ENCODE measurements around the gene ACO1.
"Not testable (repeated sequence)": the region's sequence is repeated elsewhere in the genome, so short reads cannot be mapped to it uniquely, and the experiment has no call there.

ACO1 gene

DNA sequence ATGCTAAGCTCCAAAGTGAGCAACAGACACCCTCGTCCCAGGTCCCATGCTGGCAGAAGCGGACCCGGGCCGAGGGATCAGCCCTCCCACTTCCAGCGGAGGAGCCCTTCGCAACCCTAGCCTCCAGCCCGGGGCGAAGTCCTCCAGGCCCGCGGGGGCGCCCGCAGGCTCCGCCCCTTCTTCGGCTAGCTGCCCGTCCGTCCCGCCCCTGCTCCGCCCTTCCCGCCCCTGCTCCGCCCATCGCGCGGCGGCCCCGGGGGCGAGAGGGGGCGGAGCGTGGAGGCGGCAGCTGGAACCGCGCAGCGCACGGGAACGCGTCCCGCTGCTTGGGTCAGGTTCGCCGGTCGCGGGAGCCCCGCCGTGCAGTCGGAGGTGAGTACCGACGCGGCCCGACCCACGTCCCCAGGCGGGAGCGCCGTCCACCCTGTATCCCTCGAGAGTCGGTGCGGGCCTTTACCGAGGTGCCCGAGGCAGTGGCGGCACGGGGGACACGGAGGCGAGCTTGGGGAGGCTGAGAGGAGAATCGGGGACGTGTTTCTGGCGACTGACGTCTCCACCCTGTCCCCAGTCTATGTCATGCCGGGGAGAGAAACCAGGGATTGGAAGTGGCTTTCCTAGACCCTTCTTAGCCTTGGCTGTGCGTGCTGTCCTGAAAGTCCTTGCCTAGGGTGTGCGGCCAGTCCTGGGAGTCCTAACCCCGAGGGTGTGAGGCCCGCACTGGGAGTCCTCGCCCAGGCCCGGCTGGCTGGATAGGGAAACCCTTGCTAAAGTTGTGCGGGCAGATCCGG is at the start of gene ACO1:
ACO1 (plus strand) TSS at position 280 of the 788 bp plus-strand sequence. CDS start 20,864 bp downstream, outside the sequence.
- DNase-seq = peak; percentile 88 to 89

DNA sequence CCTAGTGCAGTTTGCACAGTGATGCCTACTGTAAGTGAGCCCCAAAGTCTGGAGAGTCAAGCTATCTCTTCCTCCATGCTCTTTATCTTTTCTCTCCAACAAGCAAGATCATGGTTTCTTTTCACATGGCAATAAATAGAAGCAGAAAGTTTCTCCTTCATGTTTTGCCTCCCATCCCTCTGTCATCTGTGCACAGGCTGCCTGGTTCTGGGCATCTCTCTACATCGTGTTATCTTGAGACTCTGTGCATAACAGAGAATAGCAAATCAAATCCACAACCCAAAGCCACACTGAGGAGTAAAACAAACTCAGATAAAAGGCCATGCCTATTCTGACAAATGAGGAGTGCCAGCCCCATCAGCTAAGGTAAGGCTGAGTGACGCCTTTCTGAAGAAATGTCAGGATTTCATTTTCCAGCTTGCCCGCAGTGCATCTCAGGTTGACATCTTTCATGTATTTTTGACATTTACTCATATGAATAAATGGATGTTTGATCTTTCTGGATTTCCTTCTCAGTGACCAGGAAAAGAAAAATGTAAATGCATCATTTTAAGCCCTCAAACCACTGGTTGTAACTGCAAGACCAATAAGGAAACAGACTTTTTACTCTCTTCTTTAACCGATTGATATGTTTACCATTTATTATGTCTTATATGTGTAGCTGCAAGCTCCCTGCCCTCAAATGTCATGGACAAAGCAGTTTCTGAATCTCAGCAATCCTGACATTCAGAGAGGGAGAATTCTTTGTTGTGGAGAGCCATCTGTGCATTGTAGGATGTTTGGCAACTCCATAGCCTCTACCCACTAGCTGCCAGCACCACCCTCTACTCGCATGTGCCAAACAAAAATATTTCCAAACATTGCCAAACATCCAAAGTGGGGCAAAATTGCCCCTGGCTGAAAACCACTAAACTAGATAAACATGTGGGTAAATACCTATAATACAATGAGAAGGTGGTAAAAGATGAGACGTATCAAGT is 49.2 kb upstream of the ACO1 start:
- no peak for DNase-seq

DNA sequence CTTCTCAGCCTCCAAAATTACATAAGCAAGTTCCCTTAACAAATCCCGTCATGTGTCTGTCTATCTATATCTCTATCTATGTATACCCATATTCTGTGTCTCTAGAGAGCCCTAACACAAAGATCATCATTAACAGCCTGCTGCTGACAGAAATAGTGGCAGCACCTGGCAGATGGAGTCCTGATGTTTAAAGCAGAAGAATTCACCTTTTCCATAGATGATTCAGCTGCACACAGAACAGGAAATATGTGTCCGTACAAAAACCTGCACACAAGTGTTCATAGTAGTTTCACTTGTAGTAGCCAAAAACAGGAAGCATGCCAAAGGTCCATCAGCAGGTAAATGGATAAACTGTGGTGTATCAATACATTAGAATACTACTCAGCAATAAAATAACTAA is 45.0 kb upstream of the ACO1 start:
- no peak for DNase-seq

DNA sequence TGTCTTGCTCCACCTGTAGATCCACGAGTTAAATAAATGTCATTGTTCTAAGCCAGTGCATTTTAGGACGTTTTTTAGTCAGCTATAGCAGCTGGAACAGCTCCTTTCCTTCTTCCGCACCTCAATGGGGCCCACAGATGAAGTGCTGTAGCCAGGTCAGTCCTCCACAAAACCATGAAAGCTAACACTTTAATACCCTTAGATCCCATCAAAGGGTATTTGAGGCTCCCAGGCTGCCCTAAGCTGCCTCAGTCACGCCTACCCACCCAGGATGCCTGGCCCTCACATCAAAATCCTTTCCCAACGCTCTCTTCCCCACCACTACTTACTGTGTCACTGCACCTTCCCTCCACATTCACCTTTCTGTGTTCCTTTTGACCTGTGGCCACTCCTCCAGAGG is 44.1 kb upstream of the ACO1 start:
- DNase-seq = no peak

DNA sequence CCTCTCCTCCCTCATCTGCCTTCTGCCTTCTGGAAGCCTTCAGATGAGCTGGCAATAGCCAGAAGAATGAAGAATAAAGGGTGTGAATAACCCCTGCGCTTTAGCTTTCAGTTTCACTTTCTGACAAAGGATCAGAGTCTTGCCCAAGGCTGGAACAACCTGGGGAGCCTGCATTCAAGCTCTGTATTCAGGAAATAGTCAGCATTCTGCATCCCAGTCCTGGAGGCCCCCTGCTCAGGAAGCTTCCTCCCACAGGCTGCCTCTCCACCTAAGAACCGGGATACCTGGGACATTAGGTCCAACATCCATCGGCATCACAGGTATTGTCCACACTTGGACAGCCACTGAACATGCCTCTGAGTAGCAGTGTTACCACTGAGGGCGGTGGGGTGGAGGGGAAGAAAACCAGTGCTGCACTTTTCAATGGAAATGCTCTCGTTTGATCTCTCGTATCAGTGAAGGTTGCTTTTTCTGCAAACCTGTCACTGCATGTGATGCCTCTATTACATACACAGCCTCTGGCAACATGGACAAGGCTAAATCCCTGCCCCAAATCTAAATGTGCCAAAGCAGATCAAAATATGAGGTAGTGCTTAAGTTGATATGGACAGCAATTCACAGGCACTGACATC is 39.8 kb upstream of the ACO1 start:
- no peak for DNase-seq

DNA sequence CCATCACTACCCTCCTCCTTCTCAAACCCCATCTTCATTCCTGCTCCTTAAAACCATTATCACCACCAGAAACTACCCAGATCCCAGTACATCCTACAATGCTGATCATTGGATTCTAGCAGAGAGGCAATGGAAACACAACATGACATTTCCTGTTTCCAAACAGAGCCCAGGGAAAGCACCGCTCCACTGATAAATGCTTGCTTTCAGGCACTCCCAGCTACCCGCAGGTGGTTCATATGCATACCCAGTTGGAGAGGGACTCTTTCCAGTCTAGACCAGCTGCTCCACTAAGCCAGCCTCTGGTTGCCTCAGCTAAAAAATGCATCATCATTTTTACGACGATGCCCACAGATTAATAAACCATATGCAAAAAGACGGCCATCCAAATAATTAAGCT is 39.2 kb upstream of the ACO1 start:
- DNase-seq = no peak

DNA sequence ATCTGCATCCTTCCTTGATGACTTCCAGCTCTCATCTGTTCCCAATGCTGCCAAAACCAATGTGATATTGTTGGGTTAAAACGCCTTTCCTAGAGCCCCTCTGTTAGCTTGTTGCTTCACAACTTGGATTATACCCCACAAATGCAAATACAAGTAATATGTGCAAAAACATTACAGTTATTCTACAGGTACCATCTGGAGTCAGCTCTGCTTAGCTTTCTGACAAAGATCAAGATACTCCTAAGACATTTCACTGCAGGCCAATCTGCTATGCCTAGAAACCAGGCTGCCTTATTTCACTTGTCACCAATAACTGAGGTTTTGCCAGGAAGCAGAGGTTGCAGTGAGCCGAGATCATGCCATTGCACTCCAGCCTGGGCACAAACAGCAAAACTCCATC is 36.9 kb upstream of the ACO1 start:
- DNase-seq = no peak

DNA sequence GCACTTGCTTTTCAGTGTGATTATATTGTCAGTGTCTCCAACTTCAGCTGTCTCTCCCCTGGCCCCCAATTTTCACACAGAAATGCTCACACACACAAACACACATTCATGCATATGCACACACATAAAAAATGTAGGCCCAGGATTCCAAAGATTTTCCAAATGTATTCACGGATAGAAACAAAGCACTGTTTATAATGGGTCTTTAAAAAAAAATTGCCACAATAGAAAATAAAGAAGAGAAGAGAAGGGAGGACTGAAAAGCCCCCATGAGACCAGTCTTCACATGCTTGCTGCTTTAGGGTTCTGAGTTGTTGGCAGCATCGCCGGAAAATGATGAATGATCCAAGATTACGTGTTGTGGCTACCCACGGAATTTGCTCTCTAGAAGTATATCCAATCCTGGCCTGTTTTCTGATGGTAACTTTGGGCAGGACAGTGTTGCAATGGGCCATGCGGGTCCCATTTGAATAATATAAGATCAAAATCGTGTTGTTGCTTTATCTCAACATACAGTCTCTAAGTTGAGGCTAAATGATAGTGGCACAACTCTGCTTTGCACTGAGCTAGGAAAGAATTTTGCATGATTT is 36.2 kb upstream of the ACO1 start:
- DNase-seq = no peak

DNA sequence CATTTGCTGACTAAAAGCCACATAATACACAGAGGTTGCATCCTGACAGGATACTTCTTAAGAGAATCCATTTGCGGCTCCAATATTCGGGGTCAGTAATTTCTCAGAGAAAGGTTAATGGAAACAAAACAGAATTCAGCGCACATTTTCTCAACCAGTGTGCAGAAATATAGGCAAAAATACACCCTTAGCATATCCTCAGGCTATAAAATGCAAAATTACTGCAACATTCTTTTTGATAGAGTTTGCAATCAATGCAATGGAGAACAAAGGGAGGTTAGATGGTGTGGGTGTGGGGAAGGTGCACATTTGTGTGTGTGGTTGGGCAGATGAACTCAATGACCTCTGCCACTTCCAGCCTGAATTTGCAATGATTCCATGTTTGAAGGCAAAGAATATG is 35.4 kb upstream of the ACO1 start:
- no peak for DNase-seq

DNA sequence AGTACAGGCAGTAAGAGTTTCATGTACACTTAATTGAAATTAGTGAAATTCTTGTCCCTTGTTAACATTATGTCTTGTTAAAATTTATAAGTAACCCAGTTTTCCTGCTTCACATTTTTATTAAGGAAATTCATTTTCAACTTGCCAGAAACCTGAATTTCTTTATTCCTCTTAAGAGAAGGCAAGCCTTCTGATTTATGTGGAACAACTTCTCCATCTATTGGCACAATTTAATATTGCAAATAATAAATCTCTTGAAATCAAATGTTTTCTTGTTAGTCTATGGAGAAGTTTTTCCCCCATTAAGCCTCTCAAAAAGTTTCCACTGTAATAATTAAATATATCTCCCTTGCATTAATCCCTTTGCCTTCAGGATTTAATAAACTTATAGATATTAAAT is 33.8 kb upstream of the ACO1 start:
- peak; percentile 28 to 72 for DNase-seq

DNA sequence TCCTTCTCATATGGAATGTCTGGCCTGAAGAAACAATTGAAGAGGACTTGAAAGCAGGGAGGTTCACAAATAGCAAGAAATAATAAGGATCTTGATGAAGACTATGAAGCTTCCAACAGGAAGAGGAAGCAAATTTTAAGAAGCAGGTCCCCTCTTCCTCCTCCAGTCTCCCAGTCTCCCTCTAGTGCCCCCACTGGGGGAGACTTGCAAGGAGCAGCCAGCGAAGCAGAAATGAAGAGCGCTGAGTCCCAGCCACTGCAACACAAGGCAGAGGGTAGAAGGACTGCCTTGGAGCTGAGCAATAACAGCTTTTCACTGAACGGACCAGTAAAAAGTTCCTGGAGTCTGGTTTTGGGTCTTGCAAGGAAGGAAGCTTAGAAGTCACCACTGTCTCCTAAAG is 32.6 kb upstream of the ACO1 start:
- DNase-seq = no peak

DNA sequence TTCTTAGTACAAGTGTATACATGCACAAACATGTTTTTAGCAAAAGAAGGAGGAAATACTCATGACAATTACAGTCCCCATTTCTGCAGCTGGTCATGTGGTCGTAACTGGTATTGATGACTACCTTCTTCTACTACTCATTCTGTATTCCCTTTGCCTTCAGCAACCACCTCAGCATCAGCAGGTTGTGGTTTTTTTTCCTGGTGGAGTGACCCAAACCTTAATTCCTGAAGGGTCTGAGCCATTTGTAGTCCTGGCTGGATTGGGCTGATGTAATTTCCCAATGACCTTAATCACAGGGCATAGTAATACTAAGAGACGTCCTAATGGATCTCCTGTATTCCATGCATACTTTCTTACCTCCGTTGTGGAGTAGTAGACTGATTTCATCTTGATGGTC is 31.0 kb upstream of the ACO1 start:
- not testable (repeated sequence) for DNase-seq

DNA sequence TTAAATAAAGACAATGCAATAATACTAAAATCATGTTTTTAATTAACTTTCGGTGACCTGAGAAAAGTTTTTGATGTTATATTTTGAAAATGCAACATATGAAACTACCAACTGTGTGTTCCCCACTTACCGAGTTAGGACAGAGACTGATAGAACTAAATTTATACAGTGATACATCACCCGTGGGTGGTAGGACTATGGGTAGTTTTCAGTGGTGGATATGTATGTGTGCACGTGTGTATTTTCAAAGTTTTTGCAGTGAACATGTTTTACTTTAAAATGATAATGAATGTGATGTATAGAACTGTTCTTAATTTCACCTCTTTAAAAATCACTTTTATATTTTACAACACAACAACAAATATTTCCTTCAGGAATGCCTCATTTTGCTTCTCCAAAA is 25.0 kb upstream of the ACO1 start:
- no peak for DNase-seq

DNA sequence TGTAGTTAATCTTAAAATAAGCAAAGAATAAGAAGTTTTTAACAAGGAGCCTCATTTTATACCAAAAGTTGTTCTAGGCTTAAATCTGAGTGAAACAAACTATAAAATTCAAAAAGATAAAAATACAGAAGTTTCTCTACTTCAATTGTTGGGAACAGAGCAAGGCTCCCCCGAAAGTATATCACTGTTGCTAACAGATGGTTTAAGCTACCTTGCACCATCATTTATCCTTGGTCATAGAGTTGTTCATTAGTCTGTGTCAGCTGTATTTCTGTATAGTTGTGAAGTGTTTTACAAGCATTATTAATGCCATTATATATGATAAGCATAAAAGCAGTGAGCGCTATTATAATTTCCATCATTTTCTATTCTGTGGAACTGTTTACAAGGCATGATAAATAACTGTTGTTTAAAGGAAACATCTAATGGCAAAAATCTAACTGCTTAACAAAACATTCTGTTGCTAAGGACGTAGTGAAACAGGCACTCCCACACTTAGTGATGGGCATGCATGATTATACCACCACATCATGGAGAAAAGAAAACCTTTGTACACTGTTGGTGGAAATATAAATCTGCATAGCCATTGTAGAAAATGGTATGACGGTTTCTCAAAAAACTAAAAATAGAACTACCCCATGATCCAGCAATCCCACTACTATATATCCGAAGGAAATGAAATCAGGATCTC is 23.3 kb upstream of the ACO1 start:
- no peak for DNase-seq

DNA sequence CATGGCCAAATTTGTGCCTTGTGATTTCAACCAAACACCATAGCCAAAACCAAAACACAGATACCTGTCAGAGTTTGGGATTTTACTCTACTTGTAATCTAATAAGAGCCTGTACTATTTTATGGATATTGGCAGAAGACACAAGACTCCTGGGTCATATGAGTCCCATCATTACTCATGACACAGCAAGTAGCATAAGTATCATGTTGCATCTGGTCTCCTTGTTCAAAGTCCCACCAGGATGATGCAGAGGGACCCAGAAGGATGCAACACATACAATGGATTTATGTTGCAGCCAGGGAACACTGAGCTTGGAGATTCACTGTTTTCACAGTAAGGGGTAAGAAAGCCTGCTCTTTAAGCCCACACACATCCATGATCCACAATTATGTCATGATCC is 13.2 kb upstream of the ACO1 start:
- DNase-seq = no peak

DNA sequence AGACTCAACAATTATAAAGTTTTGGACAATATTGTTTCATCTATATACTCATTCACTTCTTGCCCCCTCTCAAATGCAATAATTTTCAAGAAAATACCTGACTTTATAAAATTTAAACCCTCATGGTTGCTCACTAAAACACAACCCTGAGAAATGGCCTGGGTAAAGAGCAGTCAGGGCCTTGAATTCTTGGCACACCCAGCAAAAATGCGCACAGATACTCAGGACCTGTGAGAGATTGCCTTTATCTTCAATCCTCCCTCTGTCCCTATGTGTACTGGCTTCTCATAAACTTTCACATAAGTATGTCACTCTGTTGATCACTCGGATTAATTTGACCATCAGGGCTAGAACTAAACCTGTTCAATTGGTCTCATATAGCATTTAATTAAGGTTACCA is 12.8 kb upstream of the ACO1 start:
- no peak for DNase-seq

DNA sequence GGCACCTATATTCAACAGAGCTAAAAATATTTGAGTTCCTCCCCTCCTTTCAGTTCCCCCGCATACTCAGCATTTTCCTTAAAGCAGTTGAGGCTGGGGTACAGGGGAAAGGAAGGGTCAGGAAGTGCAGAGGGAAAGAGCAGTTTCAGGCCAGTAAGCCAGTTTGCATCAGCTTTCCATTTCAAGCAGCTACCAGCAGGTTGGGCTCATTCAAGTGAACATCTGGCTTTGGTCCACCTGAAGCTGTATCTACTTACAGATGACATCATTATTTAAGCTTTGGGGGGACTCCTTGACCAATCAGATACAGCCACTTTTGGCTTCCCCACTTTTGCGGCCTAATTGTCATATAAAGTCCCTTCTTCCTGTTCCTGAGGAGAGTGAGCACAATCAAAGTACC is 8.2 kb upstream of the ACO1 start:
- no peak for DNase-seq

DNA sequence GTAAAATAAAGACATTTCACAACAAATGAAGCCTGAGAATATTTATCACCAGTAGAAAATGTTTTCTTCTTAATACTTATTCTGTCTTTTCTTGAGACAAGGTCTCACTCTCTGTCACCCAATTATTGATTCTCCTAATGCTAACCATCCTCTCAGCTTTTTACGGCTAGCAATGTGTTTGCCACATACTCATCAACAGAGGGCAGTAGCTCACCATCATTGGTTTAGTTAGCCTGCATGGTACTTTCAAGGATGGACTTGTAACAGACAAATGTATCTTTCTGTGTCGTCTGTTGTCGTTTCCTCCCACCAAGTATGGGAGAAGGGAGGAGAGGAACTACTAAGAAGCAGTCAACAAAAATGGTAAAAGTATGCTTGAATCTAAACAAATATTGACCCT is 5.9 kb upstream of the ACO1 start:
- peak; percentile 50 to 80 for DNase-seq

DNA sequence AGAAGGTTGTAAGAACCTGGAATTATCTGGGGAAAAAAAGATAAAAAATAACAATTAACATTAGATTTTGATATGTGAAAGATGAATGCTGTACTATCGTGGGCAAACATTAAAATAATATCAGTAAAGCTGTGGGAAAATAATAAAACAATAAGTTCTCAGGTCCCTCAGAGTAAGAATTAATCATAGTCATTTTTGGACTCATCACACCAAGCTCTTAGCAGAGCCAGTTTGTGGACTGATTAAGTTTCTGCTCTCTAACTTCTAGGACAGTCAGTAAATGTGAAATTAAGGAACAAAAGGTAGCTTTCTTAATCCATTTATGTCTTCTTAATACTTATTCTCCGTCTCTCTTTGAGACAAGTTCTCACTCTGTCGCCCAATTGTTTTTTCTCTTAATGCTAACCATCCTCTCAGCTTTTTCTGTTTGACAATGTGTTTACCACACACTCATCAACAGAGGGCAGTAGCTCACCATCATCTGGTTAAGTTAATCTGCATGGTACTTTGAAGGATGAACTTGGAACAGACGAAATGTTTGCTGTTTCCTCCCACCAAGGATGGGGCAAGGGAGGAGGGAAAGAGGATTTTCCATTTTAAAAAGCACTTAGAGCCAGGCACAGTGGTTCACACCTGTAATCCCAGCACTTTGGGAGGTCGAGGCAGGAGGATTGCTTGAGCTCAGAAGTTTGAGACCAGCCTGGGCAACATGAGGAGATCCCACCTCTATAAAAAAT is 5.3 kb upstream of the ACO1 start:
- DNase-seq = peak; percentile 60 to 84

DNA sequence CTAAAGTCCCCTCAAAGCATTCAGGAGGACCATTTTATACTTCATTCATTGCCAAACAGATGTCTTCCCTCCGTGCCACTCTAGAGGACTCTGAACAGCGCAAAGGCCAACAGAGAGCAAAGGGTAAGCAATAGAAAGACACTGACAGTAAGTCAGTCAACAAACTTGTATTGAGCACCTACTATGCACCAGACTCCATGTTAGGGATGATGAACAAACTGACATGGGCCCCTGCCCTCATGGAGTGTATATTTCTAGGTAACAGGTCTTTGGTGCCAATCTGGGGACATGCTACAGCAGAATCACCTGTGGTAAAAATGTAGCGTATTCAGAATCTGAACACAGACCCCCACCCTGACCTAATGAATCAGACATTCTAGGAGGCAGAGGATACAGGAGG is 3.5 kb upstream of the ACO1 start:
- no peak for DNase-seq

DNA sequence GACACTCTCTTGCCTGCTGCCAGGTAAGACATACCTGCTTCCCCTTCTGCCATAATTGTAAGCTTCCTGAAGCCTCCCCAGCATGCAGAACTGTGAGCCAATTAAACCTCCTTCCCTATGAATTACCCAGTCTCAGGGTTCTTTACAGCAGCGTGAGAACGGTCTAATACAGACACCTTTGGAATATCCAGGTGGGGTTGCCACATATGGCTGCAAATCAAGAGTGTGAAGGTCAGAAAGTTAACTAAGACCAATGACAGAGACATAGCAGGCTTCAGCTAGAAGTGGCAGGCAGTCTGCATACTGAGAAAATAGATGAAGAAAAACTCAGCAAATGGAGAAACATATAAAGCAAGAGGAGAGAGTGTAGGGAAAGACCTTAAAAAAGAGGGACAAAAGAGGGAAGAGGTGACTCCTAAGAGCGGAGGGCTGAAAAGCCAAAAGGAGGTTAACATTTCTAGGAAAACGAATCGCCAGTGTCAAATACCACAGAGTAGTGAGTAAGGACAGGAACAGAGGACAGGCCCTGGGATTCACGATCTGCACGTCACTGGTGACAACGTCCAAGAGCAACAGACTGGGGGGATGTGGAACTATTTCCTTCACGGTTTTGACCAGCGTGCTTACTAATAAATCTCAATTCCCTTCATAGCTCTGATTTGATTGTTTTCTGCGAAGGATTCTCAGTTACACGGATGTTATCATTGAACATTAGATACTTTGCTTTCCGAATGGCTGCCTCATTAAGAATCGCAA is 1.7 kb upstream of the ACO1 start:
- no peak for DNase-seq

Measured in inflammatory macrophage treated with lipopolysaccharide for 1 hour (primary cell).